A549 treated with CORT108297 at 1 μM for 4 hours (cell line): ENCODE measurements around the gene TRAK1. TPM values are rescaled to one million over a fixed set of nuclear protein-coding genes. Genes with fewer than 3 reads are reported as not detected.

Experiments
- total RNA-seq: library from RNA; stranded (reverse); fragments of 200-300 nt; extraction: Qiagen RNA extraction; gene quantifications from 5 replicates; pipeline ENCODE4 v1.2.3, GENCODE V29; 2022

TRAK1 gene
- total RNA-seq, result 14.4 to 18.9 TPM (median 16.0 TPM) in 5 replicates

GRCh38 chr3:42090973-42091731, at the start of gene TRAK1:
Gene TRAK1 (plus strand): TSS chr3:42091357. CDS start chr3:42091470, 113 bp downstream.

DNA sequence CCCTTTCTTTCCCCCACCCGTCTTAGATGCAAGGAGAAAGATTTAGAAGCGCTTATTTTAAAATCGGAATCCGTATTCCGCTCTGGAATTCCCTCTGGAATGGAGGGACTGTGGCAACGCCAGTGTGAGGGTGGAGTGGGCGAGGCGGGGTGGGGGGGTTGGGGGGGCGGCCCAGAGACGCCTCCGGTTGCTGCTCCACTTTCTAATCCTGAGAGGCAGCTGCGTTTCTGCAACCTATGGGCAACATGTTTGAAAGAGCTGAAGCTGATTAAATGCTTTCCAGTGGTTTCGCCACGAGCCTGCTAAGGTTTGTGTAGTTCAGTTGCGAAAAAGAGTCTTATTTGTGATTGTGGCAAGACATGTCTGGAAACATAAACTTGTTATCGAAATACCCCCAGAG, 174.9 kb downstream of the TRAK1 start, which contains the start of gene CCK:
CCK (minus strand) TSS at position 101 of the 400 bp plus-strand sequence. CDS start 2,555 bp downstream, outside the sequence.

Other genes with a start within 250 kb of the TRAK1 start
- gene ULK4, start 129.3 kb upstream of the TRAK1 start, total RNA-seq, result 4.5 to 9.7 TPM (median 4.9 TPM) in 5 replicates
- gene CCK, start 174.8 kb downstream of the TRAK1 start, total RNA-seq, result 1.2 to 1.9 TPM (median 1.3 TPM) in 5 replicates